OCI-LY3 (cell line): Measurements from ENCODE around the gene EIF4E1B.
"Not testable (repeated sequence)": the region's sequence is repeated elsewhere in the genome, so short reads cannot be mapped to it uniquely, and the experiment has no call there.

Experiments
- H2AFZ ChIP-seq: fragments of 200-600, 300-600 bp; shearing (Covaris generic); 2 replicates; pipeline ENCODE4 v1.6.0; 2014; ENCODE audit warnings: antibody characterized with exemption, low read depth, low read length
- H3K27ac ChIP-seq: fragments of 200-600, 300-600 bp; sonication (generic); 2 replicates; pipeline ENCODE4 v1.5.1; 2014; ENCODE audit warnings: mild to moderate bottlenecking, low read length, moderate library complexity, mixed read lengths
- H3K27me3 ChIP-seq: fragments of 200-600, 300-600 bp; sonication (generic); 2 replicates; pipeline ENCODE4 v1.6.1; 2014; ENCODE audit warnings: low read depth, low read length, mixed read lengths
- H3K36me3 ChIP-seq: fragments of 200-600, 300-600 bp; sonication (generic); replicated peaks from 2 replicates; pipeline ENCODE3; 2014; ENCODE audit warnings: low read depth, low read length, mixed read lengths
- H3K4me1 ChIP-seq: fragments of 300-600, 200-600 bp; sonication (generic); 2 replicates; pipeline ENCODE4 v1.6.1; 2014; ENCODE audit warnings: low read length, mixed read lengths
- H3K4me2 ChIP-seq: fragments of 200-600, 300-600 bp; sonication (generic); 2 replicates; pipeline ENCODE4 v1.6.1; 2014; ENCODE audit warnings: low read length, mixed read lengths
- H3K4me3 ChIP-seq: fragments of 300-600, 200-600 bp; sonication (generic); 2 replicates; pipeline ENCODE4 v1.5.1; 2014; ENCODE audit warnings: antibody characterized with exemption, mild to moderate bottlenecking, low read length, moderate library complexity
- H3K79me2 ChIP-seq: fragments of 300-600, 200-600 bp; shearing (Covaris generic); 2 replicates; pipeline ENCODE4 v1.6.1; 2014; ENCODE audit warnings: mild to moderate bottlenecking, low read length, mixed read lengths
- H3K9ac ChIP-seq: fragments of 300-600, 200-600 bp; shearing (Covaris generic); 2 replicates; pipeline ENCODE4 v1.6.0; 2014; ENCODE audit warnings: mild to moderate bottlenecking, low read length, moderate library complexity
- H3K9me3 ChIP-seq: fragments of 200-600, 300-600 bp; shearing (Covaris generic); 2 replicates; pipeline ENCODE4 v1.6.1; 2014; ENCODE audit warnings: low read length, mixed read lengths; ENCODE audit not compliant: insufficient read depth
- H4K20me1 ChIP-seq: fragments of 200-600, 300-600 bp; sonication (generic); 2 replicates; pipeline ENCODE4 v1.6.1; 2016; ENCODE audit warnings: low read length, mixed read lengths; ENCODE audit not compliant: insufficient read depth
- CTCF ChIP-seq: fragments of 200-600, 300-600 bp; sonication (generic); IDR thresholded peaks from 2 replicates; pipeline ENCODE4 v1.5.1; 2014; ENCODE audit warnings: antibody characterized with exemption, low read length, low read depth
- EZH2phosphoT487 ChIP-seq: fragments of 200-600 bp; shearing (Covaris generic); IDR thresholded peaks from 2 replicates; pipeline ENCODE4 v1.6.1; 2018; ENCODE audit warnings: antibody characterized with exemption, mixed run types, low read depth

Gene EIF4E1B

GRCh38 chr5:176588297-176588696, 42.2 kb upstream of the EIF4E1B start:
- Histone ChIP-seq H3K4me3 (no peak overlapping the region), H3K9me3 (0 out of 2 replicates have a peak, but pooled peaks cover 3% of the 10 kb centered on the region), H2AFZ (no peak overlapping the region), H3K4me2 (no peak overlapping the region), H4K20me1 (no peaks in the 10 kb centered on the region), H3K27me3 (no peaks in the 10 kb centered on the region), H3K27ac (no peak overlapping the region), H3K9ac (no peak overlapping the region), H3K36me3 (no peaks in the 10 kb centered on the region), H3K4me1 (no peaks in the 10 kb centered on the region), H3K79me2 (no peaks in the 10 kb centered on the region)
- TF ChIP-seq CTCF = no peak
- TF ChIP-seq EZH2phosphoT487 = no peak

GRCh38 chr5:176589039-176589769, 41.3 kb upstream of the EIF4E1B start:
- no peaks in the 10 kb centered on the region for H3K36me3 ChIP-seq
- H3K9ac ChIP-seq = no peak overlapping the region
- no peak overlapping the region for H3K27ac ChIP-seq
- H3K4me1 ChIP-seq = no peaks in the 10 kb centered on the region
- H3K4me3 ChIP-seq = no peak overlapping the region
- no peaks in the 10 kb centered on the region for H3K27me3 ChIP-seq
- no peak overlapping the region for H3K4me2 ChIP-seq
- TF ChIP-seq CTCF (no peak), EZH2phosphoT487 (no peak)
- H3K79me2 ChIP-seq = no peaks in the 10 kb centered on the region
- no peak overlapping the region for H2AFZ ChIP-seq
- H4K20me1 ChIP-seq = no peaks in the 10 kb centered on the region
- 0 out of 2 replicates have a peak, but pooled peaks cover 3% of the 10 kb centered on the region for H3K9me3 ChIP-seq

GRCh38 chr5:176590035-176590717, 40.3 kb upstream of the EIF4E1B start:
- Histone ChIP-seq H3K4me1 (no peaks in the 10 kb centered on the region), H3K4me2 (no peak overlapping the region), H2AFZ (no peak overlapping the region), H4K20me1 (no peaks in the 10 kb centered on the region), H3K9ac (no peak overlapping the region), H3K27ac (no peak overlapping the region), H3K79me2 (no peaks in the 10 kb centered on the region), H3K36me3 (no peaks in the 10 kb centered on the region), H3K9me3 (0 out of 2 replicates have a peak, but pooled peaks cover 3% of the 10 kb centered on the region), H3K4me3 (no peak overlapping the region), H3K27me3 (no peaks in the 10 kb centered on the region)
- TF ChIP-seq EZH2phosphoT487 (no peak), CTCF (no peak)

DNA sequence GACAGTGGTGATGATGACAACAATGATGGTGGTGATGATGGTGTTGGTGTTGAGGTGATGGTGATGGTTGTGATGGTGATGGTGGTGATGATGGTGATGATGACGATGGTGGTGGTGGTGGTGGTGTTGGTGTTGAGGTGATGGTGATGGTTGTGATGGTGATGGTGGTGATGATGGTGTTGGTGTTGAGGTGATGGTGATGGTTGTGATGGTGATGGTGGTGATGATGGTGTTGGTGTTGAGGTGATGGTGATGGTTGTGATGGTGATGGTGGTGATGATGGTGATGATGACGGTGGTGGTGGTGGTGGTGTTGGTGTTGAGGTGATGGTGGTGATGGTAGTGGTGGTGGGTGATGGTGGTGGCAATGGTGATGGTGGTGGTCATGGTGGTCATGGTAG, 38.8 kb upstream of the EIF4E1B start:
- H3K36me3 ChIP-seq, H3K4me2 ChIP-seq, H4K20me1 ChIP-seq, H3K9ac ChIP-seq, H3K4me1 ChIP-seq, H3K9me3 ChIP-seq, H2AFZ ChIP-seq, H3K27ac ChIP-seq, H3K4me3 ChIP-seq, H3K27me3 ChIP-seq, H3K79me2 ChIP-seq: not testable (repeated sequence)
